Stimulated activated CD8-positive, alpha-beta memory T cell treated with anti-CD3 and anti-CD28 coated beads, Interleukin-12 subunit alpha, Interleukin-12 subunit beta, amount 100 ng/mL, for 24 hours (primary cell): ENCODE measurements around the gene PRKCH.
A peak's percentile ranks its signal among the peaks of the same experiment; 100 is the strongest.

ENCODE experiments used
- DNase-seq: peaks from one replicate; pipeline ENCODE4 v3.0.0-alpha.2; 2020; ENCODE audit errors: extremely low read depth

The PRKCH gene

DNA sequence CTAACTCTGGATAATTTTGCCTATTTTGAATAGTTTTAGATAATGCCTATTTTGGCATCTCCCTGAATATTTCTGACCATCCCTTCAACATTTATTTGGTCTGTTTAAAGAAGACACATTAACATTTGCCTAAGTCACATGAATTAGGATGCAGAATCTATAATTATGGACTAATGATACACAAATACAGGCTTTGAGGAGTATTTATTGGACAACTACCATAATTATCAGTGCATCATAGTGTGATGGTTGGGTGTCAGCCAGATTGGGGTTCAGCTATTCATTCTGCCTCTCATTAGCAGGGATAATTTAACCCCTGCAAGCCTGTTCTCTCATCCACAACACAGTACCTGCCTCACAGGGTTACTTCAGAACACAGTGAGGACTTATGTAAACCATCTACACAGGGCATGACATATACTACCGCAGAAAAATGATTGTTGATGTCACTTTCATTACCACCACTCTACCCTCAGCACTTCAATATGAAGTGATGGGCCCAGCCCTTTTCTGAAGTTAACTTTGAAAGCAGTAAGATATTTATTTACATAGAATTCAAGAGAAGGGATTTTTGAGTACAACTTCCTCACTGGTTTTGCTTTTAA, 14.4 kb downstream of the PRKCH start:
- no peak for DNase-seq

DNA sequence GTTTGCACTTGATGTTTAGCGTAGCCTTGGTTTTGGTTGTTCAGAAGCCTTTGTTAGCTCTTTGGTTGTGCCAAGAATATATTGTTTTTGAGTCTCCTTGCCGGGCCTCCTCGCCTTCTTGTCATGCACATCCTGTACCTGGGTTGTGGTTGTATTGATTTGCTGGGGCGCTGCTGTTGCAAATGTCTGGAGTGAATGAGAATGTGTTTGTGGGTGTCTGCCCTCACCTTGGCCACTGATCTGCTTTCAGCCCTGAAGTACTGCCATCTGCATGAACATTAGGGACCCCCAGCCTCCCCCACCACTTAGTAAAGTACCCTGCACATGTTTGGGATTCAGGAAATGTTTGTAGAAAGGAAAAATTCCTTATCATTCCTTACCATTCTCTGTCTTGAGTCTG, 16.5 kb downstream of the PRKCH start:
- DNase-seq = no peak

DNA sequence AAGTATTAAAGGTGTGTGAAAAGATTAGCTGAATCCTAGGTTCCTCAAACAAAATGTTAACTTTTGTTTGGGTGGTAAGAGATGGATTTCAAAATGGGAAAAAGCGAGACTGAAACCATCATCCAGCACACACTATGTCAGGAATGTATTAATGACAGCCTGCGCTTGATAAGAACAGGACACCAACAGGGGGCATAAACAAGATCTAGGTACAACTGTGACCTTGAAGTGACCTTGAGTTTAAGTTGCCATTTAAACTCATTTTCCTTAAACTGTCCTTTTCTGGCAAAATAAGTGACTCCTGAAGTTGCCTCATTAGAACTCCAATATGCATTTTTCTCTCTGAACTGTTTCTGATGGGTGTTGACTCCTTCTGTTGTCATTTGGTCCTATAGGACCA, 17.1 kb downstream of the PRKCH start:
- no peak for DNase-seq

DNA sequence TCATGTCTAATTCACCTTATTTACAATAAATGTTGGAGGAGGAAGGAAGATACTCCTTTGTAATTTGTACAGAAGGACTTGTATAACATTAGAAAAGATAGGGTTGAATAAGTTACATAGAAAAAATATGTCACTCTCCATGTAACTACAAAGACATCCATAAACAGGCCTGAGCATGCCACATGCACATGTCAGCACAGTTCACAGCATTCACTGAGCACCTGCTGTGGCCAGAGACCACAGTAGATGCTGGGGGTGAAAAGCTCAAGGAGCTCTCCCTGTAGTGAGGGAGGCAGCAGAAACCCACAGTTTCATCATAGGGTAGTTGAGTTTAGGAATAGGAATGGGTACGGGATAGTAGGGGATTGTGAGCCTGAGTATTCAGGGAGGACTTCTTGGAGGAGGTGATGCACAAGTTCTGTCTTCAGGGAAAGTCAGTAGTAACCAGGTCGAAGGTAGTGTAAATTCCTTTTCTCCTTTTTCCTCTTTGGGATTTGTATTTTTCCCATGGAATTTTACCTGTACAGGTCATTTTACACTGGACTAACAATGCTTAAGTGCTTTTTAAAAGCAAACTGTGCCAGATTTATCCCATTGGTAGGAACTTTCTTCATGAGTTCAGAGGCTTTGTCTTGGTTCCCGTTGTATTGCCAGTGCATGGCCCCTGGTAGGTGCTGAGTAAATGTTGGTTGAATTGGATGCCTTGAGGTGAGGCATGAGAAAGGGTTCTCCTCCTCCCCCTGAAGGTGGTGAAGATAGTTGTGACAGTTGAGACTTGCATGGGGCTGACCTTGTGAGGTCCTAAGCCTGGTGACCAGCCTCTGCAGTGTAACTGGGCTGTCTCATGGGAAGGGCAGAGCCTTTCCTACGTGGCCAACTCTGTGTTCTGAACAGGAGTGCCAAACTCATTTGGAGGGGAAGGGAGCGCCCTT, 20.2 kb downstream of the PRKCH start:
- DNase-seq = no peak

DNA sequence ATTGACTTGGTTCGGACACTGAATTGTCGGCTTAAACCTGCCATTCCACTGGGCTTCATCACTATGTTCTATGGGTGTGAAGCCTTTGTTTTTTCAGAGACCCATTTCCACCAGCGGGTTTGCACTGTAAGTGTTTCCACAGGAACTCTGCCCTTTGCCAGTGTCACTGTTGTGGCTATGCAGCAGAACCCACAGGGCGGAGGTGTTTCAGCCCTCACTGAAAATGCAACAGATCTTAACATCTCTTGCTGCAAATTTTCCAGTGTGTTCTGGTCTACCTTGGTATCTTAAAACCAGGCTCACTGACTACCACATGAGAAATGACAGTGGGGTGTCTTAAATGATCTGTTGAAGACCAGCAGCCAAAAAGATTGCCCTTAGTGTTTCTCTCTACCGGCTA, 21.1 kb downstream of the PRKCH start:
- DNase-seq = peak; percentile 60

DNA sequence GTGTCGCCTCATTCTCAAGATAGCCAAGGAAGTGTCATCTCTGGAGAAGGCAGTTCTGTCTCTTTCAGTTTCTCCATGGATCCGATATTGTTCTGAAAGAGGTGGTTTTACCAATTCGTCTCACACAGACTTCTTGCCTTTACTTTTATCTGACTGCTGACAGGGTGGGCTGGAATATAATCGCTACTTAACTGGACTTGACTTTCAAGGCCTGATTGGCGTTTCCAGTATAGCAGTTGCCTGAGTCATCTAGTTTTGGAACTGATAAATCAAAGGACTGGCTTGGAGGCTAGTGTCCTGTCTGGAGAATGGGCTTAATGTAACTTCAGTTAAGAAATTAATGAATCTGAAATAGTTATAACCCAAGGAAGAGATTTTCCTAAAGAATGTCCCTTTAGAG, 21.6 kb downstream of the PRKCH start:
- DNase-seq = no peak

DNA sequence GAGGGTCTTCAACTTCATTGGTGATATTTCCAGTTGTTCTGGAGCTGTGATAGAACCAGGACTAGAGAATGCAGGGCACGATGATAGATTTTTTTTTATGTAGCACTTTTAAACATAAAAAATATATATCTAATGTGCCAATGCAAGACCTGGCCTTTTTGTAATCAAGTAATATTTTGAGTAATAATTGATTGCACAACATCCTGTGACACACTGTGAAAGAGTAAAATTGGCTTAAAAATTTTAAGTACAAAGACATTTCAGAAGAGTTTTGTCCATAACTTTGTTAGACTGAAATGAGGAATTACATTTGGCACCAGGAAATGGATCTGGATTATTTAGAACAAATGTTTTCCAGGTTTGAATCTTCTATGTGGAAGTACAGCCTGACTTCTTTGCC, 22.1 kb downstream of the PRKCH start:
- no peak for DNase-seq

DNA sequence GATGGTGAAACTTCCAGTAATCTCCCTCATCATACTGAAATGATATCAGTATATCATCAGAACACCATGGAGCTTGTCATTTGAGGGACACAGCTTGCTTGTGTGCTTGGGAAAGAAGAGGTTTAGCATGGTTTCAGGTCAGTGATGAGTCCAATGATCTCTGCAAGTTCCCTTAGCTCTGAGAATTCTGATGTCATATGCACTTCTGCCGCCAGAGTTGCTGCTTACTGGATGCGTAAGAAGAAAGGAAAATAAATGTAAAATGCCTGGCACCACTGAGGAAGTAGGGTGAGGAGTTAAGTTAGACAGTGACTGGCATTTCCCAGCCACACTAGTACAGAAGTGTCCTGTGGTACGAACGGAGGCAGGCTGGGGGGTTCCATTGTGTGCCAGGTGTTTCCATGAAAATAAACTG, 22.6 kb downstream of the PRKCH start:
- DNase-seq = no peak

DNA sequence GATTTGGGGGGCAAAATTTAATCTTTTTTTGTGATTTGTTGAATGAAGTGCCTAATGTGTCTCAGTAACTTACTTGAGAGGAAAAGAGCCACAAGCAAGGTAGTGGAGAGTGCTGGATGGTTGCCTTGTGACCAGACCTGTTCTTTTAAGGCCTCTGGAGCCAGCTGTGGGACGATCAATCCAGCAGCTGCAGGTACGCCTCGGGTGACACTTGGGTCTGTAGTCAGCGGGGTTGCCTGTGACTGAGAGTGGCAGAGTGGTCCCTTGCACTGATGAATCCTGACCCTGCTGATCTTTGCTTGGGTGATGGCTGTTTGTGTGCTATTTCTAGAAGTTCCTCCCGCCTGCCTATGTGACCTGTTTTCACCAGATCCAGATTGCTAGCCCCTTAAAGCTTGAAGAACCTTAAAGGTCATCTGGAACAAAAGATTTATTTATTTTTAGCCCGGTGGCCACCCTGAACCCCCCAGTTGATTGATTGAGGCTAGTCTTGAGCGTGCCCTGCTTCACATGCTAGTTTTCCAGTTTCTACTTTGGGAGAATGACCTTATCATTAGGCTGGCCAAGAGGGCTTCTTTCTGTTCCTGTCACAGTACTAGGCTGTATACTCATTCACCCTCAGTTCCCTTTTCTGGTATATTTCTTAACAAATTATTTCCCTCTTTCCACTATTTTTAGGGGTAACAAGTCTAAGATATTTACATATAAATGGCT, 23.2 kb downstream of the PRKCH start:
- no peak for DNase-seq

DNA sequence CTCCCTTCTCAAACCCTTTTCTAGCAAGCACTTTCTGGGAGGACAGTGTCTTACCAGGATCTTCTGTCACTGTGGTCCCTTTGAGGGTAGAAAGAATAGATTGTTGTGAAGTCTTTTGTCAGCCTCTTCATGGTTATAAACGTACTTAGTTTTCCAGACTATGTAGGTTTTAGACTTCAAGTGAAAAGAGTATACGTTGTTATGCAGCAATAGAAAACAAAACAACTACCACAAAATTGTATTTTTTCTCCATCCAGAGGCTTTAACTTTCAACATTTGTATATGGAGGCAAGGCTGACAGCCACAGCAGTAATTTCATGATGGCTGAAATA, 23.7 kb downstream of the PRKCH start:
- no peak for DNase-seq

DNA sequence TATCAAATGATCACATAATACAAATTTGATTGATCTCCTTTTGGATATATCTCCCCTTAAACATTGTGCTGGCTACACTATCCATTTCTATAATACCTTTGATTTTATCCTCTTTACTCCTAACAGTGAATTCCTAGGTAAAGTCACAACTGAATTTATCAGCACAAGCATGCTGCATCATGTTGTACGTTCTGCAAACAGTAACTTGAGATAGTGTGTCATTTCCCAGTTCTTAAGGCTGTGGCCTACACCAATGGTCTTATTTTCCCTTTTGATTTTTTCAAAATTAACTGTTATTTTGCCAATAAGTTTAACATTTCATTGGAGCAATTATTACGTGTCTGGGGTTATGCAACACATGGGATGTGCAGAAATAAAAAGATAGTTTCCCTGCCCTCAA, 24.8 kb downstream of the PRKCH start:
- no peak for DNase-seq

DNA sequence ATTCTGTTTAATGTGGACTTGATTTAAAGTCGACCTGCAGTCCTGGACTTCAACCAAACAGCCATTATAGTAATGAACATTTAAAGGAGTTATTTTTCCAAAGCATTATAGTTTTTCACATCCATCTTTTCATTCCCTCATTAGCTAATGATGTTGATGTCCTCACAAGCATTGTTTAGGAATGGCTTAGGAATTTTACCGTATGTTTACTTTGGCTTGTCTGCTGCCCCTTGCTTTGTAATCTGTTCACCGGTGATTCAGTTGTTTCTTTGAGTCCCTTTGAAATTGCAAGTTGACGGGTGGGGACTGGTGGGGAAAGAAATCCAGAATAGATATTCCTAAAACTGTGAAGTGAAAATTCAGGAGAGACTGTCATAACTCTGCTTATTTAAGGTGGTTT, 25.4 kb downstream of the PRKCH start:
- no peak for DNase-seq

DNA sequence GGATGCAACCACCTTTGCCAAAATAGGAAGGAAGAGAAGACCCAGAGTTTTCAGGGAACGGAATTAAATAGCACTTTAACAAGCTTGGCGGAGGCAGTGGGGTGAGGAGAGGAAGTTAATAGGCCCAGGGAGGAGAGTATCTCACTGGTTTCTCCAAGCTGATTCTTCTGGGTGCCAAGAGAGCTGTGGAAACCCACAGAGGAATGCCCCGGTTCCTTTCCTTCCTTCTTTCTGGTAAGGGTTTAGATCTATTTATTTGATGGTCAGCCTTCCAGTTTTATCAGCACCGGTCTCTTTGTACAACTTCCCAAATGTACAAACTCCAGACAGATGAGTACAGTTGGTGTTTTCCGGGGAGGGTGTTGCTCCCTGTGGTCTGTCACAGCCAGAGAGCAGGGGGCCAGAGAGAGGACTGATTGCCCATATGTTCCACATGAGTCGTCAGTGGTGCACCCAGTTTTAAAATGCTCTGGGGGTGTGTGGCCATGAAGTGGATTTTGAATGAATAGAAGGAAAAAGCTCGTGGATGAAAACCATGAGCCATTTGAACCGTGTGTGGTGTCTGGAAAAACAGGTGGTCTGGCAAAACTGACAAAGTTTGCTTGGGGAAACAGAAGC, 26.6 kb downstream of the PRKCH start:
- DNase-seq = no peak

DNA sequence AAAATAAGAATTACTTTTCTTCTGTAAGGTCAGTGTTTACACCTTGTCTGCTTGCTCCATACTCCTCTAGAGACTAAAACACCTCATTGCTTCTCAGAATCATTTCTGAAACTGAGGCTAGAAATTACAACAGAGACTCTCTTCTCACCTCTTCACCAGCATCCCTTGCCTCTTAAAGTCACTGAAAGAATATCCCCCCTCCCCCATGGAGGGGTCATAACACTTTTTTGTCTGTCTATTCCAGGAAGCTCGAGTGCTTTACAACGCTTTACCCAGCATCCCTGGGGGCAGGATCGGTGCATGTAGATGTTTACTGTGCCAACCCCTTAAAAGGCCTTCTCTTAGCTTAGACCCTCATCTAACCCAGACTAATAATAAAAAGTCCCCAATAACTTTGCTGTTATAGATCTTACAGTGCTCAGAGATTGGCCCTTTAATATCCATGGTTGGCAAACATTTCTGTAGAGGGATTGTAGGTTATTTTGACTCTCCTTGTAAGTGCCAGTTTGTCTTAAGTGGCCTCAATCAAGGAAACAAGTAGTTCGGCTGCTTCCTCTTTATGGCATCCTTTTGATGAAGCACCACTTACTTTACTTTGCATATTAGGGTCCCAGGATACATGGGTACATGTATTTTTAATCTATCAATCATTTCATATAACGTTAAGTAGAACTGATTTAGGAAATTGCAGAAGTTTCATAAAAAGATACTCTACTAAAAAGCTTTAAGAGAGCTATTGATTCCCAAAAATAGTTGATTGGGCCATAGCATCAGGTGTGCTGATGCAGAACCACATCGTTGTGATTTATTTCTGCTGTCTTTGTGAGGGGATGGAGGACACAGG, 29.3 kb downstream of the PRKCH start:
- DNase-seq = no peak

DNA sequence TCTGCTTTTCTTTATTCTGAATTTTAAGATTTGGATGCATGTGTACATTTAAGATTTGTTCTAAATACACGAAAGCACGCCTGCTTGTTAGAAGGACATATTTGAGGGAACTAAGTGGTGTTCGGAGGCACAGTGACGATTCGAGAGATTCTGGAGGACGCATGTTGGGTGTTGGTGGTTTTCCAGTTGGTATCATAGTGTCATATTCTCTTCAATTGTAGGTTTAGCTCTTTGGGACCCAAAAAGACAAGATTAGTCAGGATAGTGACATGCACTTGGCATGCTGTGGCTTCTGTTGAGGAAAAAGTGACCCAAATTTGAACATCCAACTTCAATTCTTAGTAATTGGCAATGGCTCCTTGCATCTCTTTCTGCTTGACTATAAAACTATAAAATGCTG, 30.1 kb downstream of the PRKCH start:
- DNase-seq = no peak

DNA sequence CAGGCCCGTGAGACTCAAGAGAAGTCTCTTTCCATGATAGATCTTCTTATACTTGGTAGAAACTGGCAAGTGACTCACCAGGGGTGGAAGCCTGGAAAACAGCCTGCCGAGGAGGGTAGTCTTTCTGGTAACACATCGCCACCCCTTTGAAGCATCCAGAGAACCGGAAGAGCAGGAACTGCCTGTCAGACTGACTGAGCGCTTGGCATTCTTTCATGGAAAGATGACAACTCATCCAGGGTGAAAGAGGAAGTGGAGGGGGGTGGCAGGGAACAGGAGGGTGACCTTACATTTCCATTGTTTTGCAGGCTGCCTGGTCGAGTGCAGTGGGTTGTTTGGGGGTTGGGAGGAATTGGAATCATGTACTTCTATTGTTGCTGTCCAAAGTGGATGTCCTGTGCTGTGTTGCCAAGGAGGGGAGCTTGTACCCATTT, 34.5 kb downstream of the PRKCH start:
- no peak for DNase-seq

DNA sequence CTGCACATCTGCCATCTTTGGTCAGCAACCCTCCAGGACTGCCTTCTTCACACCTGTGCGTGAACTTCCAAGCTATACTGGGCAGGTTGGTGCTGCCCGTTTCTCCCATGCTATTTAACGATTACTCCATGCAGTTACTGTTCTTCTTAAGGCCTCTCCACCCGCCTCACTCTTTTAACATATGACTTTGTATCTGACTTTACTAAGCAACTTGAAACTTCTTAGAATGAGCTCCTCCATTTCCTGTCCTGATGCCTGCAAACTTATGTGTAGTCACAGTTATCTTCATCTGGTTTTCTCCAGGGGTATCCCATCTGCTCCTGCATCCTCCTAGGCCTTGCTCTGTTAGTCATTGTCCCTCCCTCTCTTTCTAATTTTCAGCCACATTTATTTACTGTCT, 35.7 kb downstream of the PRKCH start:
- no peak for DNase-seq

DNA sequence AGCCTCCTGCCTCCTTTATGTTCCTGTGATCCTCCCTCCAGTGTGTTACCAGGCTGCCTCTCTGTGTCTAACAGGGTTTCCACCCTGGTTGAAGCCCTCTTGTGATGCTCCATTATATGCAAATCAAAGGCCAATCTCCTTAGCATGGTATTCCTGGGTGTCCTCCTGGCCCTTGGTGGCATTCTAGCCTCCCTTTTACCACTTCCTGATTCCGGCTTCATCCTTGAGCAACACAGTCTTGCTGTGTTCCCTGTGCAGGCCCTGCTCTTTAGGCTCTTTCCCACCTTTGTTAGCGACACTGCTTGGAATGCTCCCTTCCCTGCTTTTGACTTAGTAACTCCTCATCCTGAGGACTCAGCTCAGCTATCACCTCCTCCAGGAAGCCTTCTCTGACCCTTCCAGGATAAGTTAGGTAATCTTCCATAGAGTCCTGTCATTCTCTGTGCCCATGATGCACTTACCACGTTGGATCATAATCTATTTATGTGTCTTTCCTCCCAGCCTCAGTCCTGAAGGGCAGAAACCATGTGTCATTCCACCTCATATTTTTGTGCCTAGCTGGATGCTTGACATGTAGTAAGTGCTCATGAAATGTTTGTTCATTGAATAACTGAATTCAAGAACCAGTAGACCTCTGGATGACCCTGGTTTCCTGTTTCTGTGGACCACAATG, 37.3 kb downstream of the PRKCH start:
- no peak for DNase-seq

DNA sequence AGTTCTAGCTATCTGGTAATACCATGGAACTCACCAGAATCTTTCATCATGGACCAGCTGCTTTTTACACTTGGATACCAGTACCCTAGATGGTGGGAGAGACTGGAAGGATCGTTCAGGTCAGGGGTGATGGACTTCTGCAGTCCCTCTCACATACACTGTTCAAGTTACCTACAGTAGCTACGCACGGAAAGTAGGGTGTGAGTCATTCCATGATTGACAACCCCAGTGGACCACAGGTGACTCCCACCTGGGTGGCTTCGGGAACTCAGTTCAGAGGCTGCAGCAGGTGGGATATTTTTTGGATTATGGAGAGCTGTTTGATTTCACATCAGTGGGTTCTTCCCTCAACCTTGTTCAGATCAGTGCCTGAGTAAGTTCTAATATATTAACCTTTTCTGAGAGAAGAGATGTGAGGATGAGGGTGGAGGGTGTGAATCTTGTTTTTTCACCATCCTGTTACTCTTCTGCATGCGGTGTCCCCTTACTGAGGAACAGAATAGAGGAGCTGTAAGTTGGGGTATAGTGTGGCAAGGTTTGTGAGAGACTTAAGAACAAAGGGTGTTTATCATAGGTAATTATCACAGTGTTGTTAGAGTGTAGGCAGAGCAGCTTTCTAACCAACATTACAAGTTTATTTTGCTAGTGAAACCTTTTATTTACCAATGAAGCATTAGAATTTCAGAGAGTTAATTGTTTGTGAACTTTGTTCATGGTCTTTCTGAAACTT, 39.6 kb downstream of the PRKCH start:
- no peak for DNase-seq

DNA sequence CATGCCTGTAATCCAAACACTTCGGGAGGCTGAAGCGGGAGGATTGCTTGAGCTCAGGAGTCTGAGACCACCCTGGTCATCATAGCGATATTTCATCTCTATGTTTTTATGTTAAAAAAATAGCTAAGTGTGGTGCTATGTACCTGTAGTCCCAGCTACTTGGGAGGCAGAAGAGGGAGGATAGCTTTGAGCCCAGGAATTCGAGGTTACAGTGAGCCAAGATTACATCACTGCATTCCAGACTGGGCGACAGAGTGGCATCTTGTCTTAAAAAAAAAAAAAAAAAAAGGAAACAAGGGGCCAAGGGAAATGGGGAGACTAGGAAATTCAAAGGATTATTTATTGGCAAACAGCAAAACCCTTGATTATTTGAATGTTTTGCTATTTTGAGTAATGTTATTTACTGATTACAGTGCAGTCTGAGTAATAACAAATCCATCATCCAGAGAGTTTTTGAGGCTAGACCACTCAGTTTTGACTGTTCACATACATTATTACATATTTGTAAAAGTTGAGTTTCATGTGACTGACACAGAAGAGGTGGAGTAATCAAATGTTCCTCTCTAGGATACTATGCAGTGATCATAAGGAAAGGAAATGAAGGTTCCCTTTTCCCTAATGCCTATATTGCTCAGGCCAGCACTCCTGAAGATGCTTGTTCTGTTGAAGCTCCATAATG, 40.8 kb downstream of the PRKCH start:
- DNase-seq = no peak
